Sigmoid colon (tissue), 3 donors: ENCODE measurements around the gene CENPU.

ENCODE experiments used
- CTCF ChIP-seq, 4 experiments: fragments of 450-650 bp in 3 of 4; fragments of 200-600 bp in 1 of 4; IDR thresholded peaks; one replicate each; pipeline ENCODE4 v1.5.1; 2016 to 2019; ENCODE audit warnings: antibody characterized with exemption in 4 of 4, mild to moderate bottlenecking in 3 of 4, moderate library complexity in 2 of 4
- POLR2A ChIP-seq, 2 donors: fragments of 450-650 bp; IDR thresholded peaks; one replicate each; pipeline ENCODE4 v1.6.1; 2016; ENCODE audit warnings: antibody characterized with exemption in 2 of 2, mild to moderate bottlenecking in 2 of 2, moderate library complexity in 2 of 2

- no peak for TF ChIP-seq CTCF (IDR thresholded peaks at IDR 0.05)
- no peak for TF ChIP-seq POLR2A (IDR thresholded peaks at IDR 0.05)
These were observed 83.7 kb downstream of the CENPU start for GRCh38 chr4:184649971-184650855.
